GM19238 (cell line): ENCODE results near the gene UBAP1.
"Not testable (repeated sequence)": the region's sequence is repeated elsewhere in the genome, so short reads cannot be mapped to it uniquely, and the experiment has no call there.

Experiments
- DNase-seq: peaks from one replicate; pipeline ENCODE4 v3.0.0; 2011; ENCODE audit warnings: low spot score; ENCODE audit not compliant: insufficient read length

Gene UBAP1

GRCh38 chr9:34178436-34179212 is at the start of gene UBAP1:
Gene UBAP1, plus strand, starts transcription at chr9:34179043. Its CDS starts 41,872 bp downstream, at chr9:34220915.
- peak; percentile 90 for DNase-seq

- no peak for DNase-seq
Measured at GRCh38 chr9:34131571-34131970, 47.3 kb upstream of the UBAP1 start.

- DNase-seq, result no peak
Measured at GRCh38 chr9:34133436-34133949, 45.4 kb upstream of the UBAP1 start.

- no peak for DNase-seq
Measured at GRCh38 chr9:34134521-34134920, 44.3 kb upstream of the UBAP1 start.

GRCh38 chr9:34138644-34139043 is 40.2 kb upstream of the UBAP1 start:
- not testable (repeated sequence) for DNase-seq

GRCh38 chr9:34139477-34140146 is 39.2 kb upstream of the UBAP1 start:
- DNase-seq, result no peak

GRCh38 chr9:34140853-34141252 is 38.0 kb upstream of the UBAP1 start:
- DNase-seq, result no peak

- DNase-seq, result no peak
Measured at GRCh38 chr9:34143116-34143515, 35.7 kb upstream of the UBAP1 start.

- no peak for DNase-seq
Measured at GRCh38 chr9:34145165-34145564, 33.7 kb upstream of the UBAP1 start.

GRCh38 chr9:34151398-34151797 is 27.4 kb upstream of the UBAP1 start:
- no peak for DNase-seq

GRCh38 chr9:34154057-34154456 is 24.8 kb upstream of the UBAP1 start:
- no peak for DNase-seq

GRCh38 chr9:34157318-34157717 is 21.5 kb upstream of the UBAP1 start:
- no peak for DNase-seq

GRCh38 chr9:34157898-34158297 is 20.9 kb upstream of the UBAP1 start:
- DNase-seq, result no peak

GRCh38 chr9:34158362-34158869 is 20.4 kb upstream of the UBAP1 start:
- no peak for DNase-seq

- no peak for DNase-seq
Measured at GRCh38 chr9:34163434-34163833, 15.4 kb upstream of the UBAP1 start.

GRCh38 chr9:34169125-34169524 is 9.7 kb upstream of the UBAP1 start:
- DNase-seq, result no peak

GRCh38 chr9:34170237-34170991 is 8.4 kb upstream of the UBAP1 start:
- no peak for DNase-seq

GRCh38 chr9:34171753-34172535 is 6.9 kb upstream of the UBAP1 start:
- no peak for DNase-seq

GRCh38 chr9:34176089-34176488 is 2.8 kb upstream of the UBAP1 start:
- no peak for DNase-seq

- no peak for DNase-seq
Measured at GRCh38 chr9:34177593-34178435, 1.0 kb upstream of the UBAP1 start.
